ENCODE measurements around the gene DIS3L2.
"Not testable (repeated sequence)": the region's sequence is repeated elsewhere in the genome, so short reads cannot be mapped to it uniquely, and the experiment has no call there.

The DIS3L2 gene

GRCh38 chr2:232321156-232321816, 359.8 kb downstream of the DIS3L2 start:
- Histone ChIP-seq H3K27ac (ENCODE audit: low read depth, low read length) (no peak overlapping the region), H3K27me3 (ENCODE audit: control insufficient read depth in 1 of 2, insufficient read depth in 2 of 2, low read length in 2 of 2) (no peaks in the 10 kb centered on the region), H3K9ac (ENCODE audit: low read depth in 1 of 2, low read length in 2 of 2) (no peak overlapping the region), H3K9me3 (ENCODE audit: control insufficient read depth in 1 of 2, low read length in 2 of 2) (no peaks in the 10 kb centered on the region), H3K4me1 (ENCODE audit: control insufficient read depth in 1 of 2, insufficient read depth in 2 of 2, low read length in 2 of 2) (peaks cover 8 to 10% of the 10 kb centered on the region in 2 donors), H3K36me3 (ENCODE audit: control insufficient read depth in 1 of 2, insufficient read depth in 2 of 2, low read length in 2 of 2) (no peaks in the 10 kb centered on the region), H3K4me3 (ENCODE audit: low read depth in 1 of 2, low read length in 2 of 2) (no peak overlapping the region)

GRCh38 chr2:232321817-232322559, 360.5 kb downstream of the DIS3L2 start:
- no peak overlapping the region for H3K9ac ChIP-seq (ENCODE audit: low read depth in 1 of 2, low read length in 2 of 2)
- no peak overlapping the region for H3K27ac ChIP-seq (ENCODE audit: low read depth, low read length)
- H3K4me1 ChIP-seq (ENCODE audit: control insufficient read depth in 1 of 2, insufficient read depth in 2 of 2, low read length in 2 of 2) = peaks cover 1 to 3% of the 10 kb centered on the region in 2 donors
- H3K9me3 ChIP-seq (ENCODE audit: control insufficient read depth in 1 of 2, low read length in 2 of 2) = no peaks in the 10 kb centered on the region
- no peaks in the 10 kb centered on the region for H3K36me3 ChIP-seq (ENCODE audit: control insufficient read depth in 1 of 2, insufficient read depth in 2 of 2, low read length in 2 of 2)
- H3K27me3 ChIP-seq (ENCODE audit: control insufficient read depth in 1 of 2, insufficient read depth in 2 of 2, low read length in 2 of 2) = no peaks in the 10 kb centered on the region
- no peak overlapping the region for H3K4me3 ChIP-seq (ENCODE audit: low read depth in 1 of 2, low read length in 2 of 2)

- H3K36me3 ChIP-seq (ENCODE audit: control insufficient read depth in 1 of 2, insufficient read depth in 2 of 2, low read length in 2 of 2) = no peaks in the 10 kb centered on the region
- no peak overlapping the region for H3K9ac ChIP-seq (ENCODE audit: low read depth in 1 of 2, low read length in 2 of 2)
- no peaks in the 10 kb centered on the region for H3K4me1 ChIP-seq (ENCODE audit: control insufficient read depth in 1 of 2, insufficient read depth in 2 of 2, low read length in 2 of 2)
- H3K9me3 ChIP-seq (ENCODE audit: control insufficient read depth in 1 of 2, low read length in 2 of 2) = no peaks in the 10 kb centered on the region
- no peak overlapping the region for H3K4me3 ChIP-seq (ENCODE audit: low read depth in 1 of 2, low read length in 2 of 2)
- H3K27ac ChIP-seq (ENCODE audit: low read depth, low read length) = no peak overlapping the region
- no peaks in the 10 kb centered on the region for H3K27me3 ChIP-seq (ENCODE audit: control insufficient read depth in 1 of 2, insufficient read depth in 2 of 2, low read length in 2 of 2)
Measured at GRCh38 chr2:232322560-232323327, 361.2 kb downstream of the DIS3L2 start.

- Histone ChIP-seq H3K27ac (ENCODE audit: low read depth, low read length) (no peak overlapping the region), H3K27me3 (ENCODE audit: control insufficient read depth in 1 of 2, insufficient read depth in 2 of 2, low read length in 2 of 2) (no peaks in the 10 kb centered on the region), H3K4me1 (ENCODE audit: control insufficient read depth in 1 of 2, insufficient read depth in 2 of 2, low read length in 2 of 2) (no peaks in the 10 kb centered on the region), H3K9me3 (ENCODE audit: control insufficient read depth in 1 of 2, low read length in 2 of 2) (no peaks in the 10 kb centered on the region), H3K9ac (ENCODE audit: low read depth in 1 of 2, low read length in 2 of 2) (no peak overlapping the region), H3K36me3 (ENCODE audit: control insufficient read depth in 1 of 2, insufficient read depth in 2 of 2, low read length in 2 of 2) (no peaks in the 10 kb centered on the region), H3K4me3 (ENCODE audit: low read depth in 1 of 2, low read length in 2 of 2) (no peak overlapping the region)
Measured at GRCh38 chr2:232323328-232323650, 361.8 kb downstream of the DIS3L2 start.

- not testable (repeated sequence) for H3K36me3 ChIP-seq (ENCODE audit: control insufficient read depth in 1 of 2, insufficient read depth in 2 of 2, low read length in 2 of 2); H3K9me3 ChIP-seq (ENCODE audit: control insufficient read depth in 1 of 2, low read length in 2 of 2); H3K27me3 ChIP-seq (ENCODE audit: control insufficient read depth in 1 of 2, insufficient read depth in 2 of 2, low read length in 2 of 2); H3K27ac ChIP-seq (ENCODE audit: low read depth, low read length); H3K9ac ChIP-seq (ENCODE audit: low read depth in 1 of 2, low read length in 2 of 2); H3K4me3 ChIP-seq (ENCODE audit: low read depth in 1 of 2, low read length in 2 of 2); H3K4me1 ChIP-seq (ENCODE audit: control insufficient read depth in 1 of 2, insufficient read depth in 2 of 2, low read length in 2 of 2)
Measured at GRCh38 chr2:232323967-232324366, 362.5 kb downstream of the DIS3L2 start.

GRCh38 chr2:232324778-232325177, 363.3 kb downstream of the DIS3L2 start:
- no peak overlapping the region for H3K27ac ChIP-seq (ENCODE audit: low read depth, low read length)

GRCh38 chr2:232325324-232326273, 364.1 kb downstream of the DIS3L2 start:
- Histone ChIP-seq H3K36me3 (ENCODE audit: control insufficient read depth in 1 of 2, insufficient read depth in 2 of 2, low read length in 2 of 2) (no peaks in the 10 kb centered on the region), H3K27ac (ENCODE audit: low read depth, low read length) (no peak overlapping the region), H3K4me1 (ENCODE audit: control insufficient read depth in 1 of 2, insufficient read depth in 2 of 2, low read length in 2 of 2) (no peaks in the 10 kb centered on the region), H3K9me3 (ENCODE audit: control insufficient read depth in 1 of 2, low read length in 2 of 2) (no peaks in the 10 kb centered on the region), H3K9ac (ENCODE audit: low read depth in 1 of 2, low read length in 2 of 2) (no peak overlapping the region), H3K27me3 (ENCODE audit: control insufficient read depth in 1 of 2, insufficient read depth in 2 of 2, low read length in 2 of 2) (no peaks in the 10 kb centered on the region), H3K4me3 (ENCODE audit: low read depth in 1 of 2, low read length in 2 of 2) (no peak overlapping the region)

More at GRCh38 chr2:232324778-232325177, 363.3 kb downstream of the DIS3L2 start:
- Histone ChIP-seq H3K4me1 (ENCODE audit: control insufficient read depth in 1 of 2, insufficient read depth in 2 of 2, low read length in 2 of 2) (no peaks in the 10 kb centered on the region), H3K27me3 (ENCODE audit: control insufficient read depth in 1 of 2, insufficient read depth in 2 of 2, low read length in 2 of 2) (no peaks in the 10 kb centered on the region), H3K4me3 (ENCODE audit: low read depth in 1 of 2, low read length in 2 of 2) (no peak overlapping the region), H3K9me3 (ENCODE audit: control insufficient read depth in 1 of 2, low read length in 2 of 2) (no peaks in the 10 kb centered on the region), H3K9ac (ENCODE audit: low read depth in 1 of 2, low read length in 2 of 2) (no peak overlapping the region), H3K36me3 (ENCODE audit: control insufficient read depth in 1 of 2, insufficient read depth in 2 of 2, low read length in 2 of 2) (no peaks in the 10 kb centered on the region)

- not testable (repeated sequence) for H3K27ac ChIP-seq (ENCODE audit: low read depth, low read length); H3K27me3 ChIP-seq (ENCODE audit: control insufficient read depth in 1 of 2, insufficient read depth in 2 of 2, low read length in 2 of 2); H3K4me1 ChIP-seq (ENCODE audit: control insufficient read depth in 1 of 2, insufficient read depth in 2 of 2, low read length in 2 of 2); H3K9me3 ChIP-seq (ENCODE audit: control insufficient read depth in 1 of 2, low read length in 2 of 2); H3K4me3 ChIP-seq (ENCODE audit: low read depth in 1 of 2, low read length in 2 of 2); H3K36me3 ChIP-seq (ENCODE audit: control insufficient read depth in 1 of 2, insufficient read depth in 2 of 2, low read length in 2 of 2); H3K9ac ChIP-seq (ENCODE audit: low read depth in 1 of 2, low read length in 2 of 2)
Measured at GRCh38 chr2:232326274-232327104, 365.0 kb downstream of the DIS3L2 start.

Measured in duodenal mucosa (tissue), 2 donors.